GM19023 (cell line): Measurements from ENCODE around the gene GRIN2C.

Experiments
- ATAC-seq: cut with Tn5 transposase; IDR thresholded peaks from one replicate; pipeline ENCODE4 v1.9.1; 2021; ENCODE audit warnings: mild to moderate bottlenecking, moderate library complexity; ENCODE audit not compliant: unreplicated experiment

GRIN2C gene

DNA sequence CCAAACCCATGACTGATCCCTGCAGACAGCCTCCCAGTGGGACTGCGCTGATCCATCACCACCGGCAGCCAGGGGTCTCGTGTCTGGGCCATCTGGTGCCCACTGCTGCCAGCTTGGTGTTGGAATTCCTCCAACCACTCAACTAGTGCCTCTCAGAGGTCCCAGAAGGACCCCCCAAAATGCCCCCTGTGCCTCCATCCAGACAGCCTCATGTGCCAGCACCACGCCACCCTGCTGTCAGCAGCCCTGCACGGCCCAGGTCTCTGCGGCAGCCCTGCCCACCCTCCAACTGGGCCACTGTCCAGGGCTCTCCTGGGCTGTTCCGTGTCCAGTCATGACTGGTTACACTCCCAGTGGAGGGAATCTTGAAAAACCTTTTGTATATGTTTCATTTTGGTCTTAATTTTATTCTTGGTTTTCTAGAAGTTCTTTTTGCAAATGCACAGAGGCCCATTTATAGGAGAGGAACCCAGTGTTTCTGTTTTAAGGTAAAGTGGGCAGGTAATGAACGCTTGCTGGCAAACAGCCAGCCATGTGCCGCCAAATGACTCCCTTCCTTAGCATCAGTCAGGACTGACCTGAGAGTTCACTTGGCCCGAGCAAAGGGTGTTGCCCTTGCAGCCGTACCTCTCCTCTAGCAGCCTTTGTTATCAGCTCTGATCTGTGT is 34.6 kb downstream of the GRIN2C start:
- ATAC-seq = no peak

- ATAC-seq = no peak
Measured at GRCh38 chr17:74822939-74823367, 36.7 kb downstream of the GRIN2C start.

- no peak for ATAC-seq
Measured at GRCh38 chr17:74822335-74822938, 37.2 kb downstream of the GRIN2C start.

DNA sequence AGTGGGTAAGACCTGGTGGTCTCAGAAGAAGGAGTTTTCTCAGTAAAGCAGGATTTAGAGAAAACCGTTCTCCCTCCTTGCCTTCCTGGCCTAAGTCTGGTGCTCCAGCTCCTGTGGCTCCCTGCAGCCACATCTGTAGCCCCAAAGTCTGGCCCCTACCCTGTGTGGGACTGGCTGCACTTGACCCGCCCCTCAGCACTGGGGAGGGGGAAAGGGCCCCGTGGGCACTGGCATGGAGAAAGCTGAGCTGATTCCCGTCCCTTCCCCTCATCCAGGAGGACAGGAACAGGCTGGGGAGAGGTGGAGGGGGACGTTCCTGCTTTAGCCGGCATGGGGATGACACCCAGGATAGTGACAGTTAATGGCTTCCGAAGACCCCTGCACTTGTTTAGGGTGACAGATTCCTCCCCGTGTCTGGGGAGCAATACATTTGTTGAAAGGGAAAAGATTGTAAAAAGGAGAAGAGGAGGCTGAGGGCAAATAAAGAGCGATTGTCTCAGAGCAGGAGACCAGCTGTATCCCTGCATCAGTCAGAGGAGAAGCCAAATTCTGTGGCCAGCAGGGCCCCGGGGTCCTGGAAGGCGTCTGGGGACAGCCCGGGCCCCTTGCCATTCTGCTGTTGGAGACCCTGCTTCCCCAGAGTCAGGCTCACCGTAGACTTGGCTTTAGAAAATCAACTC is 37.9 kb downstream of the GRIN2C start:
- ATAC-seq = no peak

DNA sequence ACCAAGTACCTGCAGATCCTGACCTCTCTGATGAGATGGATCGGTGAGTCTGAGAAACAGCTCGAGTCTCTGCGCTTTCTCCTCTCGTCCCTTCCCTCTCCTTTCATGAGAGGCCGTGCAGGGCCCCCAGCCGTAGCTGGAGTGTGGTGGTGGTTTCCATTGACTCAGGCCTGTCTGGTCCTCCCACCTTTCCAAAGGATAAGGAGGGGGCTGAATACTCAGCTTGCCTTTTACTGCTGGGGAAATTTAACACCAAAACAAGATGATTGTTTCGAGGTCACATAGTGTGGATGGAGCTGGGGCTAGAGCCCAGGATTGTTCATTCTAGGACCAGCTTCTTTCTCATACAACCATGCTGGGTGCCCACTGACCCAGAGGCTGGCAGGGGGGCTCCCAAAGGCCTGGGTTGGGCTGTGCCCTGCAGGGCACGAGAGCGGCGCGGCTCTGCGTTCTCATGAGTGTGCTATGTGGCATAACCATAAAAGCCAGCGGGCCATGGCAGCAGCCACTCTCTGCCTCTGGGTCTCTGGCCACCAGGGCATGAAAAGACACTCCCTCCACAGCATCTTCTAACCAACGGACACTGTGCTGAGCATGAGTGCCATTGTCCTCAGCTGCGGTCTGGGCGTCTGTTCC is 39.8 kb downstream of the GRIN2C start:
- no peak for ATAC-seq

GRCh38 chr17:74818291-74818938 is 41.3 kb downstream of the GRIN2C start:
- no peak for ATAC-seq

- no peak for ATAC-seq
Measured at GRCh38 chr17:74816905-74817620, 42.6 kb downstream of the GRIN2C start.

DNA sequence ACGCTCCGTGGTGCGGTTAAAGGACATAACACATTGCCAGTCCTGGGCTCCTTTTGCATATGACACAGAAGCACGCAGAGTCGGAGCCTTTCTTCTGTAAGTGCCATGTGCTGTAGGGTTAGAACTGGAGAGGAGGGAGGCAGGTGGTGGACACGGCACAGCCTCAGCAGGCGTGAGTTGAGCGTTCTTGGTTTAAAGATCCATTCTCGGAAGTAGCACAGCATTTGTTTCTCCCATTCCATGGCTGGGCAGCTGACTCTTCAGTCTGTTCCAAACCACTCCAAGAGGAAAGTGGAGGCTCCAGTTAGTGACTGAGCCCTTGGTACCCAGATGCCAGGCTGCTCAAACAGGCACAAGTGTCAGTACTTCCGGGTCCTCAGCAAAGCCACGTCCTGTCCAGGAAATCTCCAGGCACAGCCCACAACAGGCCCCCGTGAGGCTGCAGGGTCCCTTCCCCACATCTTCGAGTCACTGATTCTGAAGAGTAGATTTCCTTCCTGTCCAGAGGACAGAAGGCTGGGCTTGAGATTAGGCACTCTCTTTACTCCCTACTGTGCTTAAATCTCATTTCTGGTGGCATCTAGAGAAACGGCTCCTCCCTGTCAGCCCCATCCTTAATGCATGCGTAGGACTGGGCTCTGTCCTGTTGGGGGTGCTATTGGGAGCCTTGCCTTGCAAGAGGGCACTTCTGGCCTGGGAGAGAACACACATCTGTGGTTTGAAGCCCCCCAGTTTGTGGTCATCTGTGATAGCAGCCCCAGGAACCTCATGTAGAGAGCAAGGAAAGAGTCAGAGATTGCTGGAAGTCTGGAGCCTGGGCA is 43.9 kb downstream of the GRIN2C start:
- no peak for ATAC-seq

GRCh38 chr17:74815067-74815466 is 44.6 kb downstream of the GRIN2C start:
- ATAC-seq = no peak

- no peak for ATAC-seq
Measured at GRCh38 chr17:74814453-74814852, 45.2 kb downstream of the GRIN2C start.

DNA sequence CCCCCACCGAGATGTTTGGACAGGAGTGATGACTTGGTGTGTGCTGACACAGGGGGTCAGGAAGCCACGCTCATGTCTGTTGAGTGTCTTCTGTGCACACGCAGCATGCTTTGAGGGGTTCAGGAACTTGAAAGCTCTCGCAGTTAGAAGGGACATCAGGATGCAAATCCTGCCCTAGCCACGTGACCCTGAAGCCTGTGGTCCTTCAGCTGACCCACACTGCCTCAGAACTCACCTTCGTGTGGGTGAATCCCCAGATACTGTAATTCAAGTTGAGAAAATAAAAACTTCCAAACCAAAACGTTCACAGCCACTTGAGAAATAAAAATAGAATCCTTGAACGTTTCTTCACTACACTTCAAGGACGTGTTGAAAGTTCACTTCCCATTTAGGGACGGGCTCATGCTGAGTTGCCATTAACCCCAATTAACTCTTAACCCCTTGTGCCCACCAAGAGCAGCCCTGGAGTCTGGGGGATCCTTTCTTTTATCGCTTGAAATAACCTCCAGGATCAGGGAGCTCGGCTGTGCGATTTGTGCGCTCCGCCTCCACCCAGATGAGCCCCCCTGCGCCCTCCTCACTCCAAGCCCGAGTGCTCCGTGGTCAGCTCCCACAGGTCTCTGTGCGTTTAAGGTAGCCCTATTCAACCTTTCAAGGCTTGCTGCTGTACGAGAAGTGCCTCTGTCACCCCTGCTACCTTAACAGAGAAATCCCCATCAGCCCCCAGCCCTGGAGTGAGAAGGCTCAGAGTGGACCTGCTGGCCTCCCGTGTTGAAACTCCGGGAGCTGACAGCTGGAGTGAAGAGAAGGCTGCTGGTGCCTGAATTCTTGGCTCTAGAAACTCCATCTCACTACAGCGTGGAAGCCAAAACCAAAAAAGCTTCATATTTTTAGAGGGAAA is 47.3 kb downstream of the GRIN2C start:
- ATAC-seq = no peak

GRCh38 chr17:74810699-74811485 is 48.8 kb downstream of the GRIN2C start:
- ATAC-seq = no peak

DNA sequence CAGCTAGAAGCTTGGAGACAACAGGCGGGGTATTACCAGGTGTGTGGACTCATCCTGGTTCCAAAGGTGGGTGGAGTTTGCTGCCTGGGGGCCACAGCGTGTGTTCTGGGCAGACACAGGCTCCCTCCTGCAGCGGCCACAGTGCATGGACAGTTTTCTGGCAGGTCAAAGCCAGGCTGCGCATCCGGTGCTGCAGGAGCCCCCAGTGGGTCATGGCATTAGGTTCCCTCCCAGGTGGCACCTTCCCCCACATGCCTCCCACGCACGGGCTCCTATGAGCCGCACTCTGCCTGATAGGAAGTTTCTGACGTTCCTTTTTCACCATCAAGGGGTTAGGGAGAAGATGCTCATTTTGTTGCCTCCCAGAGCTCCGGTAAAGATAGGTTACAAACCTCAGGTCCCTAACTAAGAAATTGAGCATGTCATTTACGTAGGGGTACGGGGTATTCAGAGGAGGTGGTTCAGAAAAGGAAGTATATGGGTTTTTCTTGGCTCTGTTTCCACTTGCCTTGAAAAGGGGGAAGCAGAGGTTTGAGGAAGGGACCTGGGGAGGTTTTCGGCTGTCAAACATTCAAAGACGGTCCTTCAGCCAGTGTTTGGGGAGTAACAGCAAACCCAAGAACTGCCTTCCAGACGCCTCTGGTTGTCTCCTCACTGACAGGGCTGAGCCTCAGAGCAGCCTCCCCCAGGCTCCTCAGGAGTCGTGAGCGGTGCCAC is 50.8 kb downstream of the GRIN2C start:
- no peak for ATAC-seq

DNA sequence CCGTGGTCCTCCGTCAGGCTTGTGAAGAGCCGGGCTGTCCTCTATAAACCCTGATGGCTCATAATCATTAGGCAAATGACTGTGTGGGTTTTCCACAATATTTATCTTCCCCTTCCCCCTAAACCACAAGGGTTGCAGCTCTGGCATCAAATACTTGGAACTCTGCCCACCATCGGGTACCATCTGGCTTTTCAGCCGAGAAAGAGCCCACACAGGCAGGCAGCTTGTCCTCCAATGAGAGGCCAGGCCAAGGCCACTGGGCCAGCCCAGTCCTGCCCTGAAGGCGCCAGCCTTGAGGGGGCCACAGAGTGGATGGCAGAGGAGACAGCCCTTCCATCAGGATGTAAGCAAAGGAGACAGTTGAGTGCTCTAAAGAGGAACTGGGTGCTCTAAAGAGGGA is 51.8 kb downstream of the GRIN2C start:
- ATAC-seq = no peak

DNA sequence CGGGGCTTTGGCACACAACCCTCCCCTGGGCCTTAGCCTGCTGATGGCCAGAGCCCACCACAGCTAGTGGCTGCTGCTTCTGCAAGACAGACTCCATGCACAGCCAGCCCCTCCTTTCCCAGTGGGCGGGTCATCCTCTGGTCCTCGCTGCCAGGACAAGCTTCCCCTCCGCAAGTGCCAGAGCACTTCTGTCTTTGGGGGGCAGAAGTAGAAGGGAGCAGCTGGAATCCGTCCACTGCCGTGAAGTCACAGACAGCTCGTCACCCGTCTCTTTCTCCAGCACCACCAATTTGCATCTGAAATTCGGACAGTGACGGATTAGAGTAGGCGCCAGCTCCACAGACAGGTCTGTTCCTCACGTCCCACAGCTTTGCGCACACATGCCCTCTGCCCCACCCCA is 52.2 kb downstream of the GRIN2C start:
- no peak for ATAC-seq

GRCh38 chr17:74806334-74806733 is 53.4 kb downstream of the GRIN2C start:
- no peak for ATAC-seq

DNA sequence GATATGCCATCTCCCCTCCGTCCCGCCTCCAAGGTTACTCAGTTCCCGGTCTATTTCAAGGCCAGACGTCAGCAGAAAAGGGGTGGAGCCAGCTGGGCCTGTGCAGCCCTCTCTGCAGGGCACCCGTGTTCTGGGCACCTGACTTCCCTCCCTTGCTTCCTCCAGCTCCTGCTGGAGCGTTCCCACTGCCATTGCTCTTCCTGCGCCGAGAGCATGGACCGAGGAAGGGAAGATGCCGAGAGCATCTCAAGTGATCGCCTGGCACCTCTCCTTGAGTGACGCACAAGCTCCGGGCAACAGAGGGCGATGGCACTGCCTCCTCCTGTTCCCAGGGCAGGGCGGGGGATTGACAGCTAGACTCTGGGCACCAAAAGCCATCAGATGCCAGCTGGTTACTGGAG is 54.1 kb downstream of the GRIN2C start:
- ATAC-seq = no peak
